GM23248 (cell line): ENCODE measurements around the gene LCE7A.

Experiments
- EZH2 ChIP-seq: fragments of 200-600 bp; sonication (generic); IDR thresholded peaks from 2 replicates; pipeline ENCODE4 v1.6.1; 2018; ENCODE audit warnings: antibody characterized with exemption, mild to moderate bottlenecking; ENCODE audit not compliant: insufficient read depth, poor library complexity, severe bottlenecking
- EZH2phosphoT487 ChIP-seq: fragments of 200-600 bp; sonication (generic); IDR thresholded peaks from 2 replicates; pipeline ENCODE4 v1.6.1; 2018; ENCODE audit warnings: antibody characterized with exemption, moderate library complexity, mild to moderate bottlenecking, low read depth; ENCODE audit not compliant: insufficient read depth

DNA sequence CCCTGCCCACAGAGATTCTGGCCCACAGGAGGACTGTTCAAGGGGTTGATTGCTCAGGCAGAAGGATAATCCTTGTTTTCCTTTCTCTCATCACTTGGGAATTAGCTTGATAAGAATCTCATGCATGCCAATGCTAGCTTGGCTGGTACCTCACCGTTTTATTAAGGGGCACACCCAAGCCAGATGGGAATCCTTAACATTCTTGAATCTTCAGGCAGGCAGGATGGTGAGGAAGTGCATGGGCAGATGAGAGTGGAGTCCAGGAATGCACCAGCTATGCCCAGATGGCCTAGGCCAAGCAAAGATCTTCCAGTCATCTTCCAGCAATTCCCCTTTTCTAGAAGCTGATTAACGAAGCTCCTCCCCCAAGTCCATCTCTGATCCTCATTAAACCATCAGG is 4.1 kb upstream of the LCE7A start:
- TF ChIP-seq EZH2 (no peak), EZH2phosphoT487 (no peak)
